SU-DHL-6 (cell line): Measurements from ENCODE around the gene TEX9.
"Not testable (repeated sequence)": the region's sequence is repeated elsewhere in the genome, so short reads cannot be mapped to it uniquely, and the experiment has no call there.

ENCODE experiments used
- H2AFZ ChIP-seq: fragments of 200-600 bp; sonication (generic); 2 replicates; pipeline ENCODE4 v1.6.1; 2014; ENCODE audit warnings: low read depth, mild to moderate bottlenecking, moderate library complexity, mixed read lengths, antibody characterized with exemption, low read length; ENCODE audit not compliant: severe bottlenecking
- H3F3A ChIP-seq: fragments of 200-600 bp; shearing (Covaris generic); 2 replicates; pipeline ENCODE4 v1.6.0; 2016; ENCODE audit warnings: antibody characterized with exemption, mild to moderate bottlenecking; ENCODE audit not compliant: insufficient read depth
- H3K27ac ChIP-seq: fragments of 200-600 bp; sonication (generic); 2 replicates; pipeline ENCODE4 v1.5.1; 2016; ENCODE audit warnings: low read depth, mild to moderate bottlenecking, low read length, moderate library complexity, mixed read lengths
- H3K27me3 ChIP-seq: fragments of 200-600 bp; sonication (generic), shearing (Covaris generic); 2 replicates; pipeline ENCODE4 v1.6.0; 2014; ENCODE audit warnings: mild to moderate bottlenecking, low read length
- H3K36me3 ChIP-seq: fragments of 200-600 bp; sonication (generic); 2 replicates; pipeline ENCODE4 v1.6.1; 2014; ENCODE audit warnings: mild to moderate bottlenecking, low read length, mixed read lengths
- H3K4me2 ChIP-seq: fragments of 300-600, 200-600 bp; shearing (Covaris generic), sonication (generic); 2 replicates; pipeline ENCODE4 v1.6.0; 2014; ENCODE audit warnings: low read length, low read depth, mild to moderate bottlenecking; ENCODE audit not compliant: poor library complexity, severe bottlenecking
- H3K4me3 ChIP-seq: fragments of 200-600 bp; sonication (generic); 2 replicates; pipeline ENCODE4 v1.5.1; 2014; ENCODE audit warnings: antibody characterized with exemption, low read length, mild to moderate bottlenecking, mixed read lengths; ENCODE audit not compliant: insufficient read depth, poor library complexity, severe bottlenecking
- H3K79me2 ChIP-seq: fragments of 200-600 bp; sonication (generic); 2 replicates; pipeline ENCODE4 v1.6.1; 2014; ENCODE audit warnings: mild to moderate bottlenecking, low read length, moderate library complexity; ENCODE audit not compliant: insufficient read depth
- H3K9ac ChIP-seq: fragments of 200-600 bp; sonication (generic); 2 replicates; pipeline ENCODE4 v1.7.0; 2014; ENCODE audit warnings: mild to moderate bottlenecking, low read length
- H3K9me2 ChIP-seq: fragments of 200-600 bp; sonication (generic); replicated peaks from 2 replicates; pipeline ENCODE4 v1.6.1; 2014; ENCODE audit warnings: low read length; ENCODE audit not compliant: insufficient read depth
- H3K9me3 ChIP-seq: fragments of 200-600 bp; sonication (generic); 2 replicates; pipeline ENCODE4 v1.6.1; 2014; ENCODE audit warnings: low read length, mixed read lengths; ENCODE audit not compliant: insufficient read depth
- H4K20me1 ChIP-seq: fragments of 200-600 bp; sonication (generic); 2 replicates; pipeline ENCODE4 v1.6.1; 2014; ENCODE audit warnings: low read depth, mild to moderate bottlenecking, antibody characterized with exemption, low read length, moderate library complexity, mixed read lengths
- CTCF ChIP-seq: fragments of 200-600 bp; sonication (generic); IDR thresholded peaks from one replicate; pipeline ENCODE4 v1.5.1; 2017; ENCODE audit warnings: antibody characterized with exemption, mild to moderate bottlenecking, low read length, moderate library complexity; ENCODE audit not compliant: insufficient read depth, poor library complexity, severe bottlenecking
- EZH2phosphoT487 ChIP-seq: fragments of 200-600 bp; sonication (generic), shearing (Covaris generic); conservative IDR thresholded peaks from 2 replicates; pipeline ENCODE4 v1.6.1; 2018; ENCODE audit warnings: mild to moderate bottlenecking, antibody characterized with exemption, low read length, moderate library complexity, mixed read lengths

The TEX9 gene

GRCh38 chr15:56394909-56395308 is 29.7 kb downstream of the TEX9 start:
- Histone ChIP-seq H3K27ac (no peak overlapping the region), H3K9me3 (no peaks in the 10 kb centered on the region), H3F3A (no peaks in the 10 kb centered on the region), H3K4me3 (no peak overlapping the region), H3K79me2 (no peaks in the 10 kb centered on the region), H3K27me3 (no peaks in the 10 kb centered on the region), H3K36me3 (no peaks in the 10 kb centered on the region), H3K9ac (no peak overlapping the region), H3K4me2 (no peak overlapping the region), H4K20me1 (no peaks in the 10 kb centered on the region), H3K9me2 (no peaks in the 10 kb centered on the region), H2AFZ (no peak overlapping the region)
- TF ChIP-seq CTCF (no peak), EZH2phosphoT487 (no peak)

- not testable (repeated sequence) for H3K4me3 ChIP-seq, H3K9me2 ChIP-seq, H3K27ac ChIP-seq, H3F3A ChIP-seq, H3K27me3 ChIP-seq, H3K4me2 ChIP-seq, H3K36me3 ChIP-seq, H3K9ac ChIP-seq, H3K79me2 ChIP-seq, H3K9me3 ChIP-seq, H4K20me1 ChIP-seq, H2AFZ ChIP-seq
Observed at GRCh38 chr15:56397325-56397724, 32.1 kb downstream of the TEX9 start.

GRCh38 chr15:56399209-56399608 is 34.0 kb downstream of the TEX9 start:
- not testable (repeated sequence) for H3K9ac ChIP-seq, H3K4me2 ChIP-seq, H3K36me3 ChIP-seq, H4K20me1 ChIP-seq, H3F3A ChIP-seq, H3K9me3 ChIP-seq, H3K4me3 ChIP-seq, H3K79me2 ChIP-seq, H3K27me3 ChIP-seq, H3K9me2 ChIP-seq, H3K27ac ChIP-seq, H2AFZ ChIP-seq

GRCh38 chr15:56410721-56411120 is 45.5 kb downstream of the TEX9 start:
- peaks cover 11% of the 10 kb centered on the region; the same call in 1 of the 2 replicates for H3K36me3 ChIP-seq
- no peak overlapping the region for H3K4me3 ChIP-seq
- H2AFZ ChIP-seq = no peak overlapping the region
- no peak overlapping the region for H3K27ac ChIP-seq
- H3K9me3 ChIP-seq = peaks cover 4% of the 10 kb centered on the region; the same call in 1 of the 2 replicates
- no peak overlapping the region for H3K4me2 ChIP-seq
- H3F3A ChIP-seq = no peaks in the 10 kb centered on the region
- no peaks in the 10 kb centered on the region for H3K27me3 ChIP-seq
- no peak for TF ChIP-seq CTCF
- no peak for TF ChIP-seq EZH2phosphoT487
- H4K20me1 ChIP-seq = no peaks in the 10 kb centered on the region
- H3K9me2 ChIP-seq = no peaks in the 10 kb centered on the region
- no peak overlapping the region for H3K9ac ChIP-seq
- no peaks in the 10 kb centered on the region for H3K79me2 ChIP-seq
